Dedifferentiated amniotic fluid mesenchymal stem cell (primary cell): ENCODE data around the gene CGB5.
"Not testable (repeated sequence)": the region's sequence is repeated elsewhere in the genome, so short reads cannot be mapped to it uniquely, and the experiment has no call there.

Experiments
- DNase-seq: peaks from one replicate; pipeline ENCODE4 v3.0.0-alpha.2; 2016; ENCODE audit errors: extremely low spot score

CGB5 gene

GRCh38 chr19:49056902-49057596 lies 13.4 kb downstream of the CGB5 start:
- not testable (repeated sequence) for DNase-seq

- no peak for DNase-seq
Measured at GRCh38 chr19:49057636-49058234, 14.1 kb downstream of the CGB5 start, which contains the start of gene CGB7. TSS of gene CGB7 (minus strand) at chr19:49057749. CDS start at chr19:49055375, 2,374 bp downstream.

- no peak for DNase-seq
Measured at GRCh38 chr19:49058562-49058961, 14.9 kb downstream of the CGB5 start.

GRCh38 chr19:49059053-49059452 lies 15.4 kb downstream of the CGB5 start:
- DNase-seq = no peak

GRCh38 chr19:49061000-49061399 lies 17.4 kb downstream of the CGB5 start:
- DNase-seq = no peak

- no peak for DNase-seq
Measured at GRCh38 chr19:49061445-49061844, 17.8 kb downstream of the CGB5 start.

- DNase-seq = no peak
Measured at GRCh38 chr19:49064029-49064629, 20.5 kb downstream of the CGB5 start.

- no peak for DNase-seq
Measured at GRCh38 chr19:49064768-49065611, 21.3 kb downstream of the CGB5 start, which contains the start of gene NTF4. TSS of gene NTF4 (minus strand) at chr19:49064818. CDS start at chr19:49061997, 2,821 bp downstream.

GRCh38 chr19:49065905-49066512 lies 22.4 kb downstream of the CGB5 start:
- DNase-seq = no peak

GRCh38 chr19:49067554-49067953 lies 23.9 kb downstream of the CGB5 start:
- DNase-seq = no peak

GRCh38 chr19:49069026-49069425 lies 25.4 kb downstream of the CGB5 start:
- DNase-seq = no peak

GRCh38 chr19:49070416-49070815 lies 26.8 kb downstream of the CGB5 start:
- DNase-seq = no peak

GRCh38 chr19:49071860-49072547 lies 28.4 kb downstream of the CGB5 start:
- no peak for DNase-seq

- DNase-seq = no peak
Measured at GRCh38 chr19:49073514-49074378, 30.1 kb downstream of the CGB5 start.

- peak; percentile 29 for DNase-seq
Measured at GRCh38 chr19:49074869-49075268, 31.2 kb downstream of the CGB5 start.

GRCh38 chr19:49080392-49080791 lies 36.7 kb downstream of the CGB5 start:
- no peak for DNase-seq

GRCh38 chr19:49081273-49081672 lies 37.6 kb downstream of the CGB5 start:
- DNase-seq = no peak

GRCh38 chr19:49084206-49085019 lies 40.8 kb downstream of the CGB5 start:
- no peak for DNase-seq
